GM19351 (cell line): ENCODE measurements around the gene HGS.
A peak's percentile ranks its signal among the peaks of the same experiment; 100 is the strongest.

Experiments
- ATAC-seq: cut with Tn5 transposase; IDR thresholded peaks from one replicate; pipeline ENCODE4 v1.9.1; 2021; ENCODE audit warnings: mild to moderate bottlenecking, moderate library complexity; ENCODE audit not compliant: unreplicated experiment

HGS gene

DNA sequence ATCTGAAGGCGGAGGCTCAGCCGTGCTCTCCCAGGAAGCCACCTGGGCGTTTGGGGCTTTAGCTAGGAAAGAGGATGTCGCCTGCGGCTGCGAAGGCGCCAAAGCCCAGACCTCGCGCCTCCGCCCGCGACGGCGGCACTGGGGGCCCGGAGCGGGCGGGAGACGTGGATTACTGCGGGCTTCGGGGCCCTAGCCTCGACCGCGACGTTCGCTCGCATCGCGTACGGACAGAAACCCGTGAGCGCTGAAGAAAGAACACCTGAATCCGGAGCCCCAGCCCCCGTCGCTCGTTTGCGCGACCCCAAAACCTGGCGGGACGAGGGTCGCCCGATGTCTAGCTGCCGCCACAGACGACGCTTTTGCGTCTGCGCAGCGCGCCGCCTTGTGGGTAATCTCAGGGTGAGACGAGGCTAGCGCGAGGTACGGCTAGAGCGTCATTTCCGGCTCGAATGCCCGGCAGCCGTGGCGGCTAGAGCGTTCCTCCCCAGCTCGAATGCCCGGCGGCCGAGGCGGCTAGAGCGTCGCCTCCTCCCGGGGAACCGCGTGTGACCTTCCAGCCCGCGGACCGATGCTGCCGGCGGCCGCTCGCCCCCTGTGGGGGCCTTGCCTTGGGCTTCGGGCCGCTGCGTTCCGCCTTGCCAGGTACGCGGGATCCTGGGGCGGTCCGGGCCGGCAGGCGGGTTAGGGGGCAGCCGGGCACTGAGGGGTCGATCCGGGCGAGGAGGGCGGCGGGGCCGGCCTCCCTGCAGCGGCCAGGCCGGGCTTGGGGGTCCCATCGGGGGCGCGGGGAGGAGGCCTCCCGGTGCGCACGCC, 19.3 kb downstream of the HGS start, which contains the start of gene MRPL12:
MRPL12 (plus strand) TSS at position 434 of the 813 bp plus-strand sequence; CDS start at position 569, 135 bp downstream.
- peak; percentile 83 for ATAC-seq

DNA sequence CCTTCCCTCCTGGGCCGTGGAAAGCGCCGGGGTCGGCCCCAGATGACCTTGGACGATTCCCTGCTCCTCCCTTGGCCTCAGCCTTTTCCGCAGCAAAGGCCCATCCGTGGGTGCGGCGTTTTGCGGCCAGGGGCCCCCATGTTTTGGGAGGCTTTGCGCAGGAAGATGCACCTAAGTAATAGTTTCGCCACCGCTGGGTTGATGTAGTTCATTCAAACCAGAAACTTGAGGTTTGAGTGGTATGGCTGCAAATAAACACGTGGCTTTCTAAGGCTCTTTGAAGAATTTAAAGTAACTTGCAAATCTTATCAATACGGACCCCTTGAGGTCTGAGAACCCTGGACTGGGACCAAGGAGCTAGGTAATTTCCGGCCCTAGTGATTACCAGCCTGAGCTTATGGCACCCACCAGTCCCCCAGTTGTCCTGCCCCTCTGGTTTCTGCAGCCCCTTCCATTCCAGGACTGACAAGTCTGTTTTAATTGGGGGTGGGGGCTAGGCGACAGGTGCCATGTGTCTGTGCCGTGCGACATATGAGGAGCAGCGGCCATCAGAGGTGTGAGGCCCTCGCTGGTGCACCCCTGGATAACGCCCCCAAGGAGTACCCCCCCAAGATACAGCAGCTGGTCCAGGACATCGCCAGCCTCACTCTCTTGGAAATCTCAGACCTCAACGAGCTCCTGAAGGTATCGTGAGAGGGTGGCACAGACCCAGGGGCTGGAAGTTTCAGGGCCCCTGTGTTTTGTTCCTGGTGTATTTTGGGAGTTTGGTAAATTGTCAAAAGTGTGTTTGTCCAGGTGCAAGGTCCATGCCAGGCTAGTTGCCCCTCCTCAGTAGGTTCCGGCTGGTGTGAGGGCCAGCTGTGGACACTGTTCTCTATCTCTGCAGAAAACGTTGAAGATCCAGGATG, 20.2 kb downstream of the HGS start:
- no peak for ATAC-seq

DNA sequence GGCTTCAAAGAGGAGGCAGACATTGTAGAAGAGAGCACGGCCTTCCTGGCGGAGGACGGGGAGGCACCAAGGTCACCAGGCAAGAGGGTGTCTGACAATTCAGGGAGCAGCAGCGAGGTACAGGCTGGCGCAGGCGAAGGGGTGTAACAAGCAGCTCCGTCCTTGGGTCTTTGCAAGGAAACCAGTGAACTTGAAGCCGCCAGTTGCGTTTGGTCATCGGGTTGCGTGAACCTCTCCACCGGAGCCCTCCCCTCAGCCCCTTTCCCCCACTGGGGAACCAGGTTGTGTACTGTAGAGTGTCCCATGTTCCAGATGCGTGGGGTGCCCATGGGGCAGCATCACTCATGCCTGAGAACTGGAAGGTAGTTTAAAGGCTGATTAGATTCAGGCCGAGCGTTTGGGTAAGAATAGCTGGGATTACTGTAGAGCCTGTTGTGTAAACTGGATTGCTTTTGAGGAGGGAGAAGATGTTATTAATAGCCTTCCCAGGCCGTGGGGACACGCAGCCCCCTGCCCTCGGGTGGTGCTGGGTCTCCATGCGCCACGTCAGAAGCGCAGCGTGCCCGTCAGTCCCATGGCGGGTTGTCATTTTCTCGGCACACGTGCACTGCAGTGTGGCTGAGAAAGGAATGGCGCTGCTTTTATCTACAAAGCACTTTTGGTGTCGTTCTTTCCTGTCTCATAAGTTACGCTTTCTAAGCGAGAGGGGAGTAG, 21.9 kb downstream of the HGS start:
- no peak for ATAC-seq

DNA sequence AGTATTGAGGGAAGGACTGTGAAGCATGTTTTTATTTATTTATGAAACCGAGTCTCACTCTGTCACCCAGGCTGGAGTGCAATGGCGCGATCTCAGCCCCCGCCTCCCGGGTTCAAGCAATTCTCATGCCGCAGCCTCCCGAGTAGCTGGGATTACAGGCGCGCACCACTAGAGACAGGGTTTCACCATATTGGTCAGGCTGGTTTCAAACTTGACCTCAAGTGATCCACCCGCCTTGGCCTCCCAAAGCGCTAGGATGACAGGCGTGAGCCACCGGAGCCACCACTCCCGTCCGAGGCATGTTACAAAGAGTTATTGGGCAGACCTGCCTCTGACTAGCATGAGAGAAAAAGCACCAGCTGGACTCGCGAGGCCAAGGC, 22.4 kb downstream of the HGS start:
- ATAC-seq, result no peak

DNA sequence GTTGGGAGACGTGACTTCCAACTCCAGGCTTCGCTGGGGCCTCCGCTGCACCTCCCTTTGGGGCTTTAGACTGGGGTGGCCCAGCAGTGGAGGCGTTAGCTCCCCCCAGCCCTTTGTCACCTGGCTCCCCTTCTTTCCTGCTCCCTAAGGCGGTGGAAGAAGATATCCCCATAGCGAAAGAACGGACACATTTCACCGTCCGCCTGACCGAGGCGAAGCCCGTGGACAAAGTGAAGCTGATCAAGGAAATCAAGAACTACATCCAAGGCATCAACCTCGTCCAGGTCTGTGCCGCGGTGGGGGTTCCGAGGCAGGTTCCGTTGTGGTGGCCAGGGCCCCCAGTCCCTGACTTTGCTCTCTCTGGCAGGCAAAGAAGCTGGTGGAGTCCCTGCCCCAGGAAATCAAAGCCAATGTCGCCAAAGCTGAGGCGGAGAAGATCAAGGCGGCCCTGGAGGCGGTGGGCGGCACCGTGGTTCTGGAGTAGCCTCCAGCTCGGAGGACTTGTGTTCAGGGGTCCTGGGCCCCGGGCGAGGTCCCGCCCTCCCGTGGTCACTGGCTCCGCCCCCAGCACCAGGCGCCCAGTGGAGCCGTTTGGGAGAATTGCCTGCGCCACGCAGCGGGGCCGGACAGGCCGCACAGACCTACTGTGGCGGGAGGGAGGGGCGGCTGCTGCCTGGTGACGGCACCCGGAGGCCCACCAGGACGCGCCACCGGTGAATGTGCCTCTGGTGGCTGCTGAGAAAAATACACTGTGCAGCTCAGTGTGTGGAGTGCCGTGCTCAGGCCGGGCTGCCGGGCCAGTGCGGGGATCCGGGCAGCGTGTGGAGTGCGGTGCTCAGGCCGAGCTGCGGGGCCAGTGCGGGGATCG, 23.2 kb downstream of the HGS start:
- no peak for ATAC-seq

DNA sequence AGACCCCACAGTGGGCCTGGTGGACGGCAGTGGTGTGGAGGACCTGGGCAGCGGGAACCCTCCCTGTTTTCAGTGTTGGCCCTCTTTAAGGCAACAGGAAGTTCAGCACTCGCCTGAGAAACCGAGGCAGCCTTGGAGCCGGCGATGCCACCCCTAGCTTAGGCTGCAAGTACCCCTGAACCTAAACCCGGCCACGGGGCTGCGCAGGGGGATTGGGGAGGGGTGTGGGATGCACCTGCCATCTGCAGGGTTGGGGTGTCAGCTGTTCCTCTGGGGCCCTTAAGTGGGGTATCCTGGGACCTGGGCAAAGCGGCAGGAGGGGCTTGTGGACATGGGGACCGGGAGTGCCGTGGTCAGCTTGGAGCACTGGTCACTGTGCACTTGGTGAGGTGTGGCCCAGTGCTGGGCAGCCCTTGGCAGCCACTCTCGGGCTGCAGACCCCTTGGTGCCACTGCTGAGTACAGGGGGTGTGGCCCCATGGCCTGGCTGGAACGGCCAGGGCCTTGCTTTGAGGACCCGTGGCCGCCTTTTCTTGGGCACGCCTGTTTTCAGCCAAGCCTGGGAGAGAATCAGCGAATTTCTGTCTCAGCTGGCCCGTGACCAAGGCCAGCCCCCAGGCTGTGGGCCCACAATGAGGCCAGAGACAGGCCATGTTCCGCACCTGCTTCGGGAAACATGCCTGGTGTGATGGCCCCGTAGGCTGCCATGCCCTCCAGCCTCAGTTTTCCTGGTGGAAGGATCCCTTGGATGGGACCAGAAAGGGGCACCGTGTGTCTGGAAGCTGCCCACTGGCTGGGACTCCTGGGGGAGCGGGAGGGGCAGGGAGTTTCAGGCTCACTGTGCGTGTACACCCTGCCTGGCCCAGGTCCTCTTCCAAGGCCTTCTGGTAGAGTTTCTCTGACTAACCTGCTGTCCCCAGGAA, 24.2 kb downstream of the HGS start:
- ATAC-seq, result no peak

DNA sequence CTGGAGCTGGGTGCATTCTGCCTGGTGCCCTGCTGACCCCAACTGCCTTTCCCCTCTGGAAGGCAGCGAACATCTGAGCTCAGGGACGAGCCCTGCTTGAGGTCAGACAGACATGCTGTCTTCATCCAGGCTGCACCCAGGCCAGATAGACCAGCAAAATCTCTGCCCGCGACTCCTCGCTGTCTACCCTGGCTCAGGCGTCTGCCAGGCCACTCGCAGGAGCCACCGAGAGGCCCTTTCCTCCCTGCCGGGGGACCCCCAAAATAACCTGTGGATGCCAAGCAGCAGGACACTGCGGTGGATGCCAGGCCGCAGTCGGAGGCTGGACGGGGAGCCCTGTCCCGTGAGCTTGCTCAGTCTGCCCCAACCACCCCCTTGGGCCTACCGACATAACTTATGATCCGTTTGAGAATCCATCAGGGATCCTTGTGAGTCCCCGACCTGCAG, 25.0 kb downstream of the HGS start:
- no peak for ATAC-seq

DNA sequence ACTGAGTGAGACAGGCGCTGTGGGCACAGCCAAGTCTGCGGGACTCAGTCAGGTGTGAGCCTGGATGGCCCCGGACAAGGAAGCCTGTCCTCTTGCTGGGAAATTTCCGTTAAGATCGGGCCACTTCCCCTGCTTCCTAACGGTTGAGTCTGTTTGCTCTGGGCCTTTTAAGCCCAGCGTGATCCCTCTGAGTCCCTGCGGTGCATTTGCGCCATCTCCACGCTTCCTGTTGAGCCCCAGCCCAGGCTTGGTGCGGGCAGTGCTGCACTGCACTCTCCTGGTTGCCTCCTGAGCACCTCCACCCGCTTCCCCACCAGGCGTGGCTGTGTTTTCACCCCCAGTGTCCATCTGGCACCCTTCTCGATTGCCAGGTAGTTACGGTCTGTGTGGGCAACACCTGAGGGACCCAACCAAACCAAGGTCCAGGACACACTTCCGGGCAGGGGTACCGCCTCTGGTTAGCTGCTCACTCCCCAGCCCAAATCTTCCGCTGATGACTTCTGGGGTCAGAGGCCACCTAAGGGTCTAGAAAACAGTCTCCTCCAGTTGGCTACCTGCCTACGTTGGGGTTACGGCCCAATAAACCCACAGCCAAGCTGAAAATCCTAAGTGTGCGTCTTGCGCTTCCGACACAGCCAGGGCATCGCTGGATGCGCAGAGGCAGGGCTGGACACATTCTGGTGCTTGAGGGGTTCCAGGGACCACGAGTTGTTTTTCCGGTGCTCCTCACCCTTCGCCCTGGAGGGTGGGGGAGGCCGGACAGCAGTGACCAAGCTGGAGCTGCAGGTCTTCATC, 26.9 kb downstream of the HGS start:
- ATAC-seq, result no peak

DNA sequence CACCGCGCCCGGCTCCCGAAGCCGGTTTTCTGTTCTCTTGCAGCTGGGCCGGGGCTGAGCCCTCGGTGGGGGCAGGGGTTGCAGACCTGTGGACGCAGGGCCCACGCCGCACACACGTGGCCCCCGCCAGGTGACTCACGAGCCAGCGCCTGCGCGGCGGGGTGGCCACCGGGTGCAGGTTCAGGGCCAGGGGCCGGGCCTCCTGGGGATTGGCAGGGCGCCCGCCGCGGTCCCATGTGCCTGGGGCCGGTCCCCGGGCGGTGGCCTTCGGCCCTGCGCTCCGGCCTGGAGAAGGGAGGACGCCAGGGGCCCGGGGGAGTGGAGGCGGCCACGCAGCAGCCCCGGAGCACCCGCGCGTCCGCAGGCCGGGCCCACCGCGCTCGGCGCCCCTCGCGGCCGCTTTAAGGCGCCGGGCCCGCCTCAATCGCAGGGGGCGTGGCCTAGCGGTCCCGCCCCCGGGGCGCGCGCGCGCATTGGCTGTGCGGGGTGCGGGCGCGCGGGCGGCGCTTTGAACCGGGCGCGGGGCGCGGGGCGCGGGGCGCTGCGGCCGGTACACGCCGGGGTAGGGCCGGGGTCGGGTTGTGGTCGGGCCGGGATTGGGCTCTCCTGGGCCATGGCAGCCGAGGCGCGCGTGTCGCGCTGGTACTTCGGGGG, 28.1 kb downstream of the HGS start, which contains the start of gene SLC25A10:
SLC25A10 (plus strand) TSS at position 471 of the 654 bp plus-strand sequence; CDS start at position 614, 143 bp downstream.
- ATAC-seq, result peak; percentile 66

DNA sequence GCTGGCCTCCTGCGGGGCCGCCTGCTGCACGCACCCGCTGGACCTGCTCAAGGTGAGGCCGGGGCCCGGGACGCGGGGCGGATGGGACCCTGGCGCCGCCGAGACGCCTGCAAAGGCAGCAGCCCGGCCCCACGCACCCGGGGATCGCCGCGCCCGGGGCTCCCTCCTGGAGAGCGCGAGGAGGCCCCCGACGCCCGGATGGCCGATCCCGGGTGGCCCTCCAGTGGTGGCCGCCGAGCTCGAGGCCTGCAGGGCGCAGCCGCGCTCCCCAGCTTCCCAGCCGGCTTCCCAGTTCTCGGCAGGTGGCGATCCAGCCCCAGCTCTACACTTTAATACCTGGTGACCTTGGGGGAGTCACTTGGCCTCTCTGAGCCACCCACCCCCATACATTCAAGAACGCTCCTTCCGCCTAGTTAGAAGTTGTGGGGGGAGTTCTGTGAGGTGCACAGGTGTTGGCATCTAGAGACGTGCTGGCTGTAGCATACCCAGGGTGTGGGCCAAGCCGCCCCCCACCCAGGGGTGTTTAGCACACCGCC, 28.7 kb downstream of the HGS start:
- ATAC-seq, result peak; percentile 12

DNA sequence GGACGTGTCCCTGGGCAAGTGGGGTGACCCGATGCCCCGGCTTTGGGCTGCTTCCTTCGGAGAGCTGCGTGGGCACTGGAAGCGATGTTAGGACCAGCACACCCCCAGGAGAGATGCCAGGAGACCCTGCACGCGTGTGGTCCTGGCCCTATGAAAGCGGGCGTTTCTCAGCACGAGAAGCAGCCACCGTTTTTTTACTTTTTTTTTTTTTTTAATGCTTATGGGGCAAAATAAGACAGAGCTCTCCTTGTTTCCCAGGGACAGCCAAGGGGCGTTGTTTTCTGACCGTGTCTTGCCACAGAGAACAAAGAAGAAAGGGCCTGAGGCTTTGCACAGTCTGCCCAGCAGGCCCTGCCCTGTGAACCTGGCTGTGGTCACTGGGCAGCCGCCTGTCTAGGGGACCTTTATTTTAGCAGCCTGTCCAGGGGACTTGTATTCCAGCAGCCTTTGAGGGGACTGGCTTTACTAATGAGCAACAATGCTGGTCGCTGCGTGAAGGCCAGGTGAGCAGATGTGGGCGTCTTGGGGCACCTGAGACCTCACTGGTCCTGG, 29.3 kb downstream of the HGS start:
- no peak for ATAC-seq

DNA sequence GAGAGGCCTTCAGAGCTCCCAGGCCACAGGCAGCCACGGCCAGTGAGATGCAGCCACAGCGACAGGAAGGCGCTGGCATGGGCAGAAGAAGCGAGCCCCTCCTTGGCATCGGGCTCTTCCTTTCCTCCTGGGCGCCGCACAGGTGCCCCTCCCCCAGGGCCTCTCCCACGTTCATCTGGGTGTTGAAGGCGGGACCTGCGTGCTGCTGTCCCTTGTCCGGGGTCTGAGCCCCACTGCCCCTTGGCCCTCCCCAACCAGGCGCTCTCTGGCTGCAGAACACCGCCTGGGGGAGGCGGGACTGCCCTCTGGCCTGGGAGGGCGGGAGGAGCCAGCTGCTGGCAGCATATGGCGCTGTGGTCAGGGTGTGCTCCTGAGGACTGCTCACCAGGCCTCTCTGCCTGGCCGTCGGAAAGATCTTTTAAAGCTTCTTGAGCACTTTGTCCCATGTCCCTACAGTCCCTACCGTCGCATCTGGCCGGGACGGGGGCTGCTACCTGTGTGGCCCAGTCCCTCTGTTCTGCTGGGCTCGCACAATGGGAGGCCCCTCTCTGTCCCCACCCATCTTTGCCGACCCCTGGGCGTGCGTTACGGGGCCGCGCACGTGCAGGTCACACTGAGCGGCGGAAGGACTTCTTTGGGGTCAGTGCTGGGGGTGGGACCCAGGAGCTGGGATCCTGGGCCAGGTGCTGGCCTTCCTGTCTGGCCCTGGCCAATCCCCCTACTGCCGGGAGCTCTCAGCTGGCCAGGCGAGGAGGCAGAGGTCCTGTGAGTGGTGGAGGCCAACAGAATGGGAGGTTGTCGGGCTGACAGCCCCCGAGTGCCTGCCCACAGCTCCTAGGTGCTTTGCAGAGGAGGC, 30.0 kb downstream of the HGS start:
- no peak for ATAC-seq

DNA sequence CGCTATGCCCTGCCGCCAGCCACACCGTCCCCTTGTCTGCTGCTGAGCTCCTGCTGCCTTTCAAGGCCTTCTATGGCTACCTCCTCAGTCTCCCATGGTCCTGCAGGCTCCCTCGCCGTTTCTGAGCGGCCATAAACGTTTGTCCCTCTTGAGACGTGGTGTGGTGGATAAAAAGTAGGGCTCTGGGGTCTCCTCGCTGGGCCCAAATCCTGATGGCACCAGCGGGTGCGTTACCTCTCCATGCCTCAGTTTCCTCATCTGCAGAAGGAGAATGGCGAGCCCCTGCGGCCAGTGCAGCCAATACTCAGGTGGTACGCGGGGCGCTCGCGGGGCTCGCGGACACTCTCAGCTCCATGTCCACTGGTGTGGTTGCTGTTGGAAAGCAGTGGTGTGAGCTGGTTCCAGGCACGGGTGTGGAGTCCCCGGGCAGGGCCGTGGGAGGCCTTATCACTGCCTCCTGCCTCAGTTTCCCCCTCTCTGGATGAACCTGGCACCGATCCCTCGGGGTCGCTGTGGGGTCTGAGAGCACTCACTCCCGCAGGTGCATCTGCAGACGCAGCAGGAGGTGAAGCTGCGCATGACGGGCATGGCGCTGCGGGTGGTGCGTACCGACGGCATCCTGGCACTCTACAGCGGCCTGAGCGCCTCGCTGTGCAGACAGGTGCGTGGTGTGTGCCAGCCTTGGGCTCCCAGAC, 30.7 kb downstream of the HGS start:
- no peak for ATAC-seq

DNA sequence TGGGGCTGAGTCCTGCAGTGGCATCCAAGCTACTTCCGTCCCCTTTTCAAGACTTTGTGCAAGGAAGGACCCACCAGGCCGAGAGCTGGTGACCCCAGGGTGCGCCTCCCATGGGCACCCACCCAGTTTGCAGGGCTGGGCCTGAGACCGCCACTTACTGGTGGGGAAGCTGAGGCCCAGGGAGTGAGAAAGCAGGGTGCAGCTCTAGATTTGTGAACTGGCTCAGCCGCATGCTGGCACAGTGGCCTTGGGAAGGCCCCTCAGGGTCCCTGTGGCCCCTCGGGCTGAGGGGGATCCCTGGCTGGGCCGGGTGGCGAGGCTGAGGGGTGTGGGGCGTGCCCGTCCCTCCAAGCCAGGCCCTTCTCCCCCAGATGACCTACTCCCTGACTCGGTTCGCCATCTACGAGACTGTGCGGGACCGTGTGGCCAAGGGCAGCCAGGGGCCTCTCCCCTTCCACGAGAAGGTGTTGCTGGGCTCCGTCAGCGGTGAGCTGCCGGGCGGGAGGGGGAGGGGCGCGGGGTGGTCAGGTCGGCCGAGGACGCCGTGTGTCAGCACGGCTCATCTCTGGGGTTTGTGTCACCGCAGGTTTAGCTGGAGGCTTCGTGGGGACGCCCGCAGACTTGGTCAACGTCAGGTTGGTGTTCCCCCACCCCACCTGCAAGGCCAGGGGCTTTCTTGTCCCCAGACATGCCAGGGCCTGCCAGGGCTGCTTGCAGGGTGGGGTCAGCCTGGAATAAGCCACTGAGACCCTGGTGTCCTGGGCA, 31.5 kb downstream of the HGS start:
- ATAC-seq, result no peak
